Measurements from ENCODE around the gene ARMH1.
"Not testable (repeated sequence)": the region's sequence is repeated elsewhere in the genome, so short reads cannot be mapped to it uniquely, and the experiment has no call there.

Gene ARMH1

GRCh38 chr1:44662683-44663030, 11.9 kb upstream of the ARMH1 start:
- Histone ChIP-seq H3K27me3 (ENCODE audit: low read depth, low read length) (no peaks in the 10 kb centered on the region), H3K9ac (ENCODE audit: low read length) (no peak overlapping the region), H3K4me2 (ENCODE audit: low read length) (no peak overlapping the region), H3K4me1 (ENCODE audit: low read length) (peaks cover 8% of the 10 kb centered on the region; the same call in 1 of the 2 replicates), H3K4me3 (ENCODE audit: low read length) (no peak overlapping the region), H3K27ac (ENCODE audit: low read length) (no peak overlapping the region), H4K20me1 (ENCODE audit: insufficient read depth, low read length) (no peaks in the 10 kb centered on the region), H3K9me3 (ENCODE audit: insufficient read depth, low read length) (no peaks in the 10 kb centered on the region), H3K36me3 (replicated peaks; ENCODE audit: low read depth, low read length) (no peaks in the 10 kb centered on the region), H3K79me2 (ENCODE audit: low read length) (no peaks in the 10 kb centered on the region), H2AFZ (ENCODE audit: low read depth, low read length) (no peak overlapping the region)
- no peak for TF ChIP-seq EZH2phosphoT487 (IDR thresholded peaks at IDR 0.05; ENCODE audit: low read depth)
- TF ChIP-seq, protein P1, sequence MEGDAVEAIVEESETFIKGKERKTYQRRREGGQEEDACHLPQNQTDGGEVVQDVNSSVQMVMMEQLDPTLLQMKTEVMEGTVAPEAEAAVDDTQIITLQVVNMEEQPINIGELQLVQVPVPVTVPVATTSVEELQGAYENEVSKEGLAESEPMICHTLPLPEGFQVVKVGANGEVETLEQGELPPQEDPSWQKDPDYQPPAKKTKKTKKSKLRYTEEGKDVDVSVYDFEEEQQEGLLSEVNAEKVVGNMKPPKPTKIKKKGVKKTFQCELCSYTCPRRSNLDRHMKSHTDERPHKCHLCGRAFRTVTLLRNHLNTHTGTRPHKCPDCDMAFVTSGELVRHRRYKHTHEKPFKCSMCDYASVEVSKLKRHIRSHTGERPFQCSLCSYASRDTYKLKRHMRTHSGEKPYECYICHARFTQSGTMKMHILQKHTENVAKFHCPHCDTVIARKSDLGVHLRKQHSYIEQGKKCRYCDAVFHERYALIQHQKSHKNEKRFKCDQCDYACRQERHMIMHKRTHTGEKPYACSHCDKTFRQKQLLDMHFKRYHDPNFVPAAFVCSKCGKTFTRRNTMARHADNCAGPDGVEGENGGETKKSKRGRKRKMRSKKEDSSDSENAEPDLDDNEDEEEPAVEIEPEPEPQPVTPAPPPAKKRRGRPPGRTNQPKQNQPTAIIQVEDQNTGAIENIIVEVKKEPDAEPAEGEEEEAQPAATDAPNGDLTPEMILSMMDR (IDR thresholded peaks at IDR 0.05; ENCODE audit: low read depth, low read length): no peak

DNA sequence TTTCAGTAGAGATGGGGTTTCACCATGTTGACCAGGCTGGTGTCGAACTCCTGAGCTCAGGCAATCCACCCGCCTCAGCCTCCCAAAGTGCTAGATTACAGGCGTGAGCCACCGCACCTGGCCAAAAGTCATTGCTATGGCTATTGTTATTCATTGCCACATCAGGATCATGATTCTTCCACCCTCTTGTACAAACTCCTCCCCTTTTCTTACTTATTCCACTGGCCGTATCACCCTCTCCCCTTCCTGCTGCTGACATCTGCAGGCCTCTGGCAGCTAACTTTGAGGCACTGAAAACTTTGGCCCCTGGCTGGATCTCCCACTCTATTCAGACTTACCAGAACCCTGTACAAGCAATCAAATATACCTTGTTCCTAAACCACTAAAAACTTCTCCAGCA, 11.1 kb upstream of the ARMH1 start:
- Histone ChIP-seq H3K27ac (ENCODE audit: low read length) (no peak overlapping the region), H3K4me1 (ENCODE audit: low read length) (peaks cover 8% of the 10 kb centered on the region; the same call in 1 of the 2 replicates), H4K20me1 (ENCODE audit: insufficient read depth, low read length) (no peaks in the 10 kb centered on the region), H3K79me2 (ENCODE audit: low read length) (no peaks in the 10 kb centered on the region), H3K9ac (ENCODE audit: low read length) (no peak overlapping the region), H3K27me3 (ENCODE audit: low read depth, low read length) (no peaks in the 10 kb centered on the region), H3K4me3 (ENCODE audit: low read length) (no peak overlapping the region), H3K9me3 (ENCODE audit: insufficient read depth, low read length) (no peaks in the 10 kb centered on the region), H3K4me2 (ENCODE audit: low read length) (no peak overlapping the region), H3K36me3 (replicated peaks; ENCODE audit: low read depth, low read length) (no peaks in the 10 kb centered on the region), H2AFZ (ENCODE audit: low read depth, low read length) (no peak overlapping the region)
- no peak for TF ChIP-seq EZH2phosphoT487 (IDR thresholded peaks at IDR 0.05; ENCODE audit: low read depth)
- TF ChIP-seq, protein P1 (IDR thresholded peaks at IDR 0.05; ENCODE audit: low read depth, low read length): no peak

GRCh38 chr1:44664730-44665370, 9.7 kb upstream of the ARMH1 start:
- H3K27ac ChIP-seq (ENCODE audit: low read length): no peak overlapping the region
- no peaks in the 10 kb centered on the region for H3K27me3 ChIP-seq (ENCODE audit: low read depth, low read length)
- peak overlapping the region; percentile 69 for H3K4me2 ChIP-seq (ENCODE audit: low read length)
- no peak overlapping the region for H3K9ac ChIP-seq (ENCODE audit: low read length)
- H3K9me3 ChIP-seq (ENCODE audit: insufficient read depth, low read length): no peaks in the 10 kb centered on the region
- H3K4me3 ChIP-seq (ENCODE audit: low read length): peak overlapping the region; percentile 59
- no peak for TF ChIP-seq EZH2phosphoT487 (IDR thresholded peaks at IDR 0.05; ENCODE audit: low read depth)
- TF ChIP-seq, protein P1 (IDR thresholded peaks at IDR 0.05; ENCODE audit: low read depth, low read length): no peak
- H3K79me2 ChIP-seq (ENCODE audit: low read length): no peaks in the 10 kb centered on the region
- H2AFZ ChIP-seq (ENCODE audit: low read depth, low read length): peak overlapping the region; percentile 52
- peaks cover 8% of the 10 kb centered on the region; the same call in 1 of the 2 replicates for H3K4me1 ChIP-seq (ENCODE audit: low read length)
- H4K20me1 ChIP-seq (ENCODE audit: insufficient read depth, low read length): no peaks in the 10 kb centered on the region
- H3K36me3 ChIP-seq (replicated peaks; ENCODE audit: low read depth, low read length): no peaks in the 10 kb centered on the region

GRCh38 chr1:44666719-44667118, 7.8 kb upstream of the ARMH1 start:
- not testable (repeated sequence) for H3K4me2 ChIP-seq (ENCODE audit: low read length); H2AFZ ChIP-seq (ENCODE audit: low read depth, low read length); H4K20me1 ChIP-seq (ENCODE audit: insufficient read depth, low read length); H3K9ac ChIP-seq (ENCODE audit: low read length); H3K27ac ChIP-seq (ENCODE audit: low read length); H3K4me1 ChIP-seq (ENCODE audit: low read length); H3K9me3 ChIP-seq (ENCODE audit: insufficient read depth, low read length); H3K36me3 ChIP-seq (replicated peaks; ENCODE audit: low read depth, low read length); H3K4me3 ChIP-seq (ENCODE audit: low read length); H3K27me3 ChIP-seq (ENCODE audit: low read depth, low read length); H3K79me2 ChIP-seq (ENCODE audit: low read length)
